Activated CD4-positive, CD25-positive, alpha-beta regulatory T cell treated with anti-CD3 and anti-CD28 coated beads, Interleukin-2, amount 50 U/mL, for 16 hours (primary cell): ENCODE results near the gene CASP5.
A peak's percentile ranks its signal among the peaks of the same experiment; 100 is the strongest.
"Not testable (repeated sequence)": the region's sequence is repeated elsewhere in the genome, so short reads cannot be mapped to it uniquely, and the experiment has no call there.

Experiments
- DNase-seq: peaks from one replicate; pipeline ENCODE4 v3.0.0-alpha.2; 2020; ENCODE audit warnings: low read depth, low spot score

The CASP5 gene

GRCh38 chr11:105033781-105034180, 10.8 kb upstream of the CASP5 start:
- no peak for DNase-seq

DNA sequence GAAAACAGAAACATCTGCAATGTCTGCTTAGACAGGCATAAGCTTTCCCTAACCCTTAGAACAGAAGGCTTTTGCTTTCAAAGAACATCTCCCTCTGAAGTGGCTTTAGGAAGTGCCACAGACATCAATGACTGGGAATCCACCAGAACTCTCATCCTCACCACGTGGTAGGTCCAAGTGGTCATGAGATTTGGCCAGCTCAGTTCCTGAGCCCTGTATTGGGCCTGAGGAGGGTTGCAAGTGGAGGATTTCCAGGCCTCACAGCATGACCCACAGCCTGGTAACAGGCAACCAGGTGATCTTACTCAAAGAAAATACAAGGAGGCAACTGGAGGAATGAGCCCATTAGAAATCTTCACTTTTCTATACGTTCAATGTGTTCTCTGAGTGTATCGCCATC, 10.4 kb upstream of the CASP5 start:
- no peak for DNase-seq

DNA sequence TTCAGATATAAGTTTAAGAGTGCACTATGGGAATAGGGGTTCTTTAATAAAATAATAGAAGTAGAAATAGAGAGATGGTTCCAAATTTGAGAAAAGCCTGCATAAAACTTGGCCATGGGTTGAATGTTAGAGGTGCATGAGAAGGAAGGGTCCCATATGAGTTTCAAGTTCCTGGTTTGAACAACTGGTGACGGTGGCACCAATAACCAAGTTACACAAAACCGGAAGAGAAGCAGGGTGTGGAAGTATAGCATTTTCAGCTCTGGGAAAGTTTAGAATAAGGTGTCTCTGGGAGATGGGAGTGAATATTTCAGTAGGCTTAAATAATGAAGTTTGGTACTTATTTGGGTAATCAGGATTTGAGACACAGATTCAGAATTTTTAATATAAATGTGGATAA, 9.5 kb upstream of the CASP5 start:
- DNase-seq, result no peak

DNA sequence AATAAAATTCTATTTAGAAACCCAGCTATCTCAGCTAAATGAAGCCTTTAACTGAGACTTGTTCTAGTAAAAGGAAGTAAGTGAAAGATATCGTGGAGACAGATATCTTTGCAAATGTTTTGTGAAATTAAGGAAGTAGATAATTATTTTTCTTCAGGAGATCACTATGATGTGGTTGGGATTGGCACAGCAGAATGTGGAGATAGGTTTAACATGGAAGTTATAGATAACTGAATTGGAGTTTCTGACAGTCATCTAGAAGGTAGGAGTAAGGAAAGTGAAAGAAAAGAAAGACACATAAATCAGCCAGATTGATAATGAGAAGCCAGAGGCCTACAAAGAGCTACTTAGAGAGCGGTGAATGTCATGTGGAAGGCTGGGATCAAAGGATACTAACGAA, 4.7 kb upstream of the CASP5 start:
- DNase-seq, result no peak

DNA sequence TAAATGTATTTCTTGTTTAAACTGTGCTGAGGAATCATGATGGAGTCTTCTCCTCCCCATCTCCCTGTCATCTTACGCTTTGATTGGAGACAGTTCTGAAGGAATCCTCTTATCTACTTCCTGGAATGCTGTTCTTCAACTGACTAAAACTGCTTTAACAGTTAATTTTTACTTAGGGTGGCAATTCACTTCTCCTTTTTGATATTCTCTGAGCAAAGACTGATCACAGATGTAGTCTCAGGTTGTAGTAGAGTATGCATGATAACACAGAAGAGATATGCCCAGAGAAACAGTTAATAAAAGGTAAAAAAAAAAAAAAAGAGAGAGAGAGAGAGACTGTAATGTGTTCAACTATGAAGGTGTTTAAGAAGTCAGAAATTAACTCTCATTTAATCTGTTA, 1.4 kb upstream of the CASP5 start:
- no peak for DNase-seq

DNA sequence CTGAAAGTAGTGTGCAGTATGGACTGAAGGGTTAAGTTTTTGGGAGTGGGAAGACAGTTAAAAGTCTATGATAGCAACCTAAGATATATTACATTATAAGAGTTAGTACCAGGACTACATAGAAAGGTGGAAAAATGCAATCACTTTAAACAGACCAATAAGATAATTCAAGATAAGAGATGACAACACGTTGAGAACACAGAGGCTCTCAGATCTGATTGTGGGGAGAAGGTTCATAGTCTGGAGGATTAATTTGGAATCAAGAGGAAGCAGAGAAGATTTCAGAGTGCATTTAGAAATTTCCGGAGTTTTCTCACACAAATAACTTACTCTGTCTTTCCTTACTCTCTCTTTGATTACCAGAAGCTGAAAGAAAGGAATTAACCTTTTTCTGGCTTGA, 441 bp downstream of the CASP5 start:
- no peak for DNase-seq

DNA sequence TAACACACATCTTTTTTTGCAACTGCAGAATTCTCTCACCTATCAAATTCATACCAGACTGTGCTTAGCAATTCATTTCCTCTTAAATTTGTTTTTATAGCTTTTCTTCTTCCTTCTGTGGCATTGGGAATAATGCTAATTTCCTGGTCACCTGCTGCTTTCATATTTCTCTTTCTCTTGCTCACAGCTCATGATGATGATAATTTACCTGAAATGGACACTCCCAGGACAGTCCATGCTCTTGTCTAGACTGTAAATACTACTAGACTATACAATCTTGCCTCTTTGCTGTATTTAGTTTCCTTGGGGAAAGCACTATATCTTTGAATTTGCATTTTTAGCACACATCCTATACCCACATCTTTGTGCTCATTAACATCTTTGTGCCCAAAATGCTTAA, 15.5 kb downstream of the CASP5 start:
- DNase-seq, result no peak

DNA sequence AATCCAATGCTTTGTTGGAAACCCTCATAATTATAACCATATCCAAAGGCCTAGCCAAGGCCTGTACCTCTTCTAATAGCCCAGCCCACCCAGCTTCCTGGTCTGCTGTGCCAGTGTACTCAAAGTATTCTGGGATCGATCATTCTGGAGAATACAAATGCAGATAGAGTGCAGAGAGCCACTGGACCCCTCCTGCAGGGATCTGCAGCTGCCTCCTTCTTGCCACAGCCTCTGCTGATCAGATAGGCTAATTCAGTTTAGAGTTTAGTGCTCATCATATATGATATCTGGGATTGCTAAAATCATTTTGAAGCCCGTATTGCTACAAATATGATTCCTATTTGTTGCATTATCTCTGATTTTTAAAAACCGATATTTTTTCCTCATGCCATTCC, 17.5 kb downstream of the CASP5 start:
- DNase-seq, result no peak

DNA sequence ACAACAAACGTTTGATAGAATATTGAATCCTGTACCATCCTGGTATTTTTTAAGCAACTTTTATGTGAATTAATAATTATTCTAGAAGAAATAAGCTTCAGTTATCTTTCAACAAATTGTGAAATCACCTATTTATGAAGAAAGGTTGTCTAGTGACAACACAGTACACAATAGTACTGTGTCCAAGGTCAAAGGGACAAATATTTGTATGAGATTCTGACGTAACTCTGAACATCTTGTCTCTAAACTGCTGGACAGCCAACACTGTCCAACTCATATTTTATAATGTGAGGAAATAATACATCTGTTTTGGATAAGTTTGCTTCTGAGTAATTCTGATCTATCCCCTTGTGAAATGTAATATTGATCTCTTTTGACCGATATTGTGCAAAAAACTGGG, 18.9 kb downstream of the CASP5 start:
- DNase-seq, result no peak

DNA sequence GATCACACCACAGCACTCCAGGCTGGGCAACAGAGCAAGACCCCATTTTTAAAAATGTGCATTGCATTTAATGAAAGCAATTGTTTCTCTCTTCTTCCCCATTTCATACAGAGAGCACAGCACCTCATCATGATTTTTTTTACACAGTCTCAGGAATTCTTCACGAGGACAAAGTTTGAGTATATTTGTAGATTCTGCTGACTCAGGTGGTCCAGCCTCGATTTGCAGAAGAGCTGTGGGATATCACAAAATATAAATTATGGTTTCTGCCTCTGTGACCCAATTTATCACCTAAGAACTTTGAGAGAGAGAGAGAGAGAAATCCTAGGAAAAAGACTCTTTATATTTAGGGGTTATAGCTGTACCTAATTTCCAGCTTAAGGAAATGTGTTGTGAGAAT, 19.8 kb downstream of the CASP5 start:
- DNase-seq, result no peak

DNA sequence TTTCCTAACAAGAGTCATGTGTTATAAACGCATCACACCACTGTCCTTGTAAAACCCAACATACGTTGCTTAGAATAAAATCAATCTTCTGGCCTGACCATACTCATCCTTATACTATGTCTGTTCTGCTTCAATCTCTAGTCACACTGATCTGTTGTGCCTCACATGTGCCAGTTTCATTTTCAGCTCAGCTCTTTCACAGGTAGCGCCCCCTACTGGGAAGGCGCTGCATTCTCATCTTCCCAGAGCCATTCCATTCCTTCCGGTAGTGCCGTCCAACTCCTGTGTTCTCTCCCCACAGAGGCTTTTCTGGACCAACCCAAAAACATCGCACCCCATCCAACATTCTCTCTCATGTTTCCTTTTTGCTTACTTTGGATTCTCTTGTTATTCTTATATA, 22.2 kb downstream of the CASP5 start:
- DNase-seq, result peak; percentile 8

DNA sequence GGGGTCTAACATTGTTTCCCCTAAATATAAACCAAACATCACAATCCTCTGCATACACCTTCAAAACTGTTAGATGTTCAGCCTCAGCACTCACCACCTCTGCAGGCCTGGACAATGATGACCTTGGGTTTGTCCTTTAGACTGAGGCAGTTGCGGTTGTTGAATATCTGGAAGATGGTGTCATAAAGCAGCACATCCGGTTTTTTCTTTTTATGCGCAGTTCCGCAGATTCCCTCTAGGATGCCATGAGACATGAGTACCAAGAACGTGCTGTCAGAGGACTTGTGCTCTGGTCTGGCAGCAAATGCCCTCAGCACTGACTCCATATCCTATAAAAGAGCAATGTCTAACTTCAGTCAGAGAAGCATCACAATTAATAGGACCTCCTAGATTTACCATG, 22.8 kb downstream of the CASP5 start:
- DNase-seq, result no peak

GRCh38 chr11:104999721-105000120, 23.2 kb downstream of the CASP5 start:
- DNase-seq, result no peak

DNA sequence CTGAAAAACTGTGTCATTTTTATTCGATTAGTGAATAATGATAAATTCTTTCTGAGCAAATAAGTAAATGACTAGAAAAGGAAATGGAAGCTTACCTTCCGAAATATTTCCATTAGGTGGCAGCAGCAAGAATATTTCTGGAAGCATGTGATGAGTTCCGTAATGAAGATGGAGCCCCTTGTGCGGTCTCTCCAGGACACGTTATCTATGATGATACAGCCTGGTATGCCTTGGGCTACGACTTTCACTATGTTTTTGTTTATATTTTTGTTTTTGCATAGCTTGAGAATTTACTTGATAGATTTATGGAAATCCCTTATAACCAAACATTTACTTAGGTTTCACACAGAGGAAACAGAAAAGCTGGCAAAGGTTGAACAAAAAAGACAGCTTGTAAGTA, 25.7 kb downstream of the CASP5 start:
- no peak for DNase-seq

GRCh38 chr11:104995001-104995408, 28.0 kb downstream of the CASP5 start:
- DNase-seq, result no peak

GRCh38 chr11:104992781-104993180, 30.2 kb downstream of the CASP5 start:
- no peak for DNase-seq

GRCh38 chr11:104991994-104992393, 31.0 kb downstream of the CASP5 start:
- DNase-seq, result no peak

GRCh38 chr11:104984808-104985207, 38.2 kb downstream of the CASP5 start:
- DNase-seq, result no peak

GRCh38 chr11:104979839-104980238, 43.1 kb downstream of the CASP5 start:
- DNase-seq, result no peak

- no peak for DNase-seq
Measured at GRCh38 chr11:104973616-104974015, 49.4 kb downstream of the CASP5 start.

DNA sequence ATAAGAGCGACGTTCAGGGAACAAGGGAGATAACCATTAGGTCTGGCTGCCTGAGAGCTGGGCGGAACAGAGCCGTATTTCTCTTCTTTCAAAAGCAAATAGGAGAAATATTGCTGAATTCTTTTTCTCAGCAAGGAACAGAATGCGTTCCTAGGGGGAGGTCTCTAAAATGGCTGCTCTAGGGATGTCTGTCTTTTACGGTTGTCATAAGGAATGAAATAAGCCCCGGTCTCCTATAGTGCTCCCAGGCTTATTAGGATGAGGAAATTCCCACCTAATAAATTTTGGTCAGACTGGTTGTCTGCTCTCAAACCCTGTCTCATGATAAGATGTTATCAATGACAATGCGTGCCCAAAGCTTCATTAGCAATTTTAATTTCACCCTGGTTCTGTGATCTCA, 50.0 kb downstream of the CASP5 start:
- DNase-seq, result not testable (repeated sequence)

- DNase-seq, result no peak
Measured at GRCh38 chr11:104970756-104971155, 52.2 kb downstream of the CASP5 start.

DNA sequence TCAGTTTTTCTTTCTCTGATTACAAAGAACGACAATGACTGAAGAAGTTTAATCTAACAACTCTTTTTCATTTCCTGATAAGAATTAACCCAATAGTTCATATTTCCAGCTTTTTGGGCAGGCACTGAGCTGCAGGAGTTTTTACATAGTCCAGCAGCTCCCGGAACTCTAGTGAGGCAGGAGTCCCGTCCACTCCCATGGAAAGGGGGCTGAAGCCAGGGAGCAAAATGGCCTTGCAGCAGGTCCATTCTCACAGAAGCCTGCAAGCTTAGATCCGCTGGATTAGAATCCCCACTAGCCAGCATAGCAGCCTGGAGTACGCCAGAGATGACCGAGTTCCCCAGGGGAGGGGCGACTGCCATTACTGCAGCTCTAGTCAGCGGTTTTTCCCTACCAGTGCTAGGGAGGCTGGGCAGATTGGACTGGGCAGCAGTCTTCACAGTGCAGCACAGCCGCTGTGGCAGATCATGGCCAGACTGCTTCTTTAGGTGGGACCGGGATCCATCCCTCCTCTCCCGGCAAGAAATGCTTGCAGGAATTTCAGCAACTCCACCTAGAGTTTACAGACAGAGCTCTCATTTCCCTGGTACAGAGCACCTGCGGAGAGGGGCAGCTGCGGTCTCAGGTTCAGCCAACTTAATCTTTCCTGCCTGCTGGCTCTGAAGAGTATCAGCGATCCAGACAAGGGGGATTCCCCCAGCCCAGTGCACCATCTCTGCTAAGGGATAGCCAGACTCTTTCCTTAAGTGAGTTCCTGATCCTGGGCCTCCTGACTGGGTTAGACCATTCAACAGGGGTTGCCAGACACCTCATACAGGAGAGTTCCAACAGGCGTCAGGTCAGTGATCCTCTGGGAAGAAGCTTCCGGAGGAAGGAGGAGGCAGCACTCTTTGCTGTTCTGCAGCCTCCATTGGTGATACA, 53.9 kb downstream of the CASP5 start:
- DNase-seq, result no peak

- DNase-seq, result no peak
Measured at GRCh38 chr11:104968355-104968855, 54.6 kb downstream of the CASP5 start, which contains the start of gene CASP4. Gene CASP4, minus strand, starts transcription at chr11:104968574. Its CDS starts 49 bp downstream, at chr11:104968525.
